ENCODE measurements around the gene SYT7.
A peak's percentile ranks its signal among the peaks of the same experiment; 100 is the strongest.

Gene SYT7

DNA sequence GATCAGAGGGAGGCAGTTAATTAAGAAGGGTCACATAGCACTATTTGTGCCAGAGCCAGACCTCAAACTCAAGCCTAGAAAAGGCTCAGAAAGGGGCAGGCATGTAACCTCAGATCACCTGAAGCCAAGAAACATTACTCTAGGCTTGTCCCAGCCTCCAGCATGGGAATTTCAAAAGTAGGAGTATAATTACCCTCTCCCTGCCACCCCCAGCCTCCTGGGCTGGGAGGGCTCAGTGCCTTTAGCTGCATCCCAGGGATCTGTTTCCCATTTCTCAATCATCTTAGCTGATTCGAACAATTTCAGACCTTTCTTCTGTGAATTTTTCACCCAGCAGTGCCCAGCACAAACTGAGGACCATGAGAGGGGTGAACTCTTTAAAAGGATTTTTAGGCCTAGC is 105.4 kb downstream of the SYT7 start:
- no peak for DNase-seq (ENCODE audit: low spot score)

DNA sequence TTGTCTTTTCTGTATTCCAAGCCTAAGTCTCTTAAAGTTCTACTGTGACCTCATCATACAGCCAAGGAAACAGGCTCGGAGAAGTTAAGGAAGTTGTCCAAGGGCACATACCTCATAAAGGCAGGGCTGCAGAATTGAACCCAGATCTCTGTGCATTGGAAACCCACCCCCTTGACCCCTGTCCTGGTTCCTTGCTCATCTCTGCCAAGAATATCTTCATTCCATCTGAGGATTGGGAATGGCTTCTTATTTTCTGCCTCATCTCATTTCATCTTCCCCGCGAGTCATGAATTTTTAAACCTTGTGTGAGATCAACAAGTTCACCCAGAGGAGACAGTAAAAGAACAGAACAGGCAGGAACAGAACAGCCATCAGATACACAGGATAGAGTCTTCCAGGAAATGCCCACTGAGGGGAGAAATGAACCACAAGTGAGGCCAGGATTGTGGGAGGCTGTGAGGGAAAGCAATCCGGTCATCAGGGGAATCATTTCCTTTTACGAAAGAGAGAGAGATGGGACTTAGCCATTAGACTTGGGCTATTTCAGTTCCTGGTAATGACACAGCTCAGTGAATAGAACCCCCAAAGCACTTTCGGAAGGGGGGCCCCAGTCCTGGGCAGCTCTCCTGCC is 106.7 kb downstream of the SYT7 start:
- DNase-seq (ENCODE audit: low spot score) = no peak

DNA sequence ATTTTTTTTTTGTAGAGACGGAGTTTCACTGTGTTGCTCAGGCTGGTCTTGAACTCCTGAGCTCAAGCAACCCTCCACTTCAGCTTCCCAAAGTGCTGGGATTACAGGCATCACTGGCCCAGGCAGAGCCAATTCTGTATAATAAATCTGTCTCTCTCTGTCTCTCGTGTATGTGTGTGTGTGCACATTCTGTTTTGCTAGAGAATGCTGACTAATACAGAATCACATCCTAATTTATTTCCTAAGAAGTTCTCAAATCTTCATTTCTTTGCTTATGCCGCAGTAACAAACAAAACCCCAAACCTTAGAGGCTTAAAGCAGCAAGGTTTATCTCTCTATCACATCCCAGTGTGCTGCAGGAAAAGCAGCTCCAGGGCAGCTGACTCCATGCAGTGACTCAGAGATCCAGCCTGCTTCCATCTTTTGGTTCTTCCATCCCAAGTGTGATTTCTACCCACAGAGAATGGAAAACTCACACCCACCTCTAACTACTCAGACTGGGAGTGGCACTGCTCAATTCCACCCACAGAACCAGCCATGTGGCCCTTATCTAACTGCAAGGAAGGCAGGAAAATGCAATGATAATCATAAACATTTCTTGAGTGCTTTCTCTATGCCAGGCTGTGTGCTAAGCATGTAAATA is 107.4 kb downstream of the SYT7 start:
- no peak for DNase-seq (ENCODE audit: low spot score)

DNA sequence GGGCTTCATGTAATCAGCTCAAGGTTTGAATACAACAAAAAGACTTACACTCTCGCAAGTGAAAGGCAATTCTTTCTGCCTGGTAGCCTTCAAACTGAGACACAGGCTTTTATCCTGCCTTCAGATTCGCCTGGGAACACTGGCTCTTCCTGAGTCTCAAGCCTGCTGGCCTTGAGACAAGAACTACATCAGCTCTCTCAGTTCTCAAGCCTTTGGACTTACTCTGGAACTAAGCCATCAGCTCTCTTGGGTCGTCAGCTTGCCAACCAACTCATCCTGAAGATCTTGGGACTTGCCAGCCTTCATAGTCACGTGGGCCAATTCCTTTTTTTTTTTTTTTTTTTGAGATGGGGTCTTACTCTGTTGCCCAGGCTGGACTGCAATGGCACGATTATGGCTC is 108.0 kb downstream of the SYT7 start:
- no peak for DNase-seq (ENCODE audit: low spot score)

DNA sequence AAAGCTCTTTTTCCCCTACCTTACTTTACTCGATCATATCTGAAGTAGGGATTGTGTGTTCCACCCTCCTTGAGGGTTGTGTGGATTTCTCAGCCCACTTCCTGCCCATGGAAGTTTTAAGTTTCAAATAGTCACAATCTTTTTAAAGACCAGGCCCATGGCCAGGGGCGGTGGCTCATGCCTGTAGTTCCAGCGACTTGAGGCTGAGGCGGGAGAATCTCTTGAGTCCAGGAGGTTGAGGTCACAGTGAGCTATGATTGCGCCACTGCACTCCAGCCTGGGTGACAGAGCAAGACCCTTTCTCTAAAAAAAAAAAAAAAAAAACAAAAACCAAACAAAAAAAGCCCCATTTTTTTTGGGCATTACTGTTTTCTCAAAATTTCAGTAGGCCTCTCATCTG is 108.6 kb downstream of the SYT7 start:
- no peak for DNase-seq (ENCODE audit: low spot score)

DNA sequence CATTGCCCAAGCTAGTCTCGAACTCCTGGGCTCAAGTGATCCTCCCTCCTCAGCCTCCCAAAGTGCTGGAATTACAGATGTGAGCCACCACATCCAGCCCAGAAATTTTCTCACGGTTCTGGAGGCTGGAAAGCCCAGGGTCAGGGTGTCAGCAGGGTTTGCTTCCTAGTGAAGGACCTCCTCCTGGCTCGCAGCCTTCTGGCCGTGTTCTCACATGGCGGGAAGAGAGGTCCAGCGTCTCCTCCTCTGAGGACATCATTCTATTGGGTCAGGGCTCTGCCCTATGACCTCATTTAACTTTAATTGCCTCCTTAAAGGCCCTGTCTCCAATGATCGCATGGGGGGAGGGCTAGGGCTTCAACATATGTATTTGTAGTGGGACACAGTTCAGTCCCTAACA is 112.9 kb downstream of the SYT7 start:
- no peak for DNase-seq (ENCODE audit: low spot score)

DNA sequence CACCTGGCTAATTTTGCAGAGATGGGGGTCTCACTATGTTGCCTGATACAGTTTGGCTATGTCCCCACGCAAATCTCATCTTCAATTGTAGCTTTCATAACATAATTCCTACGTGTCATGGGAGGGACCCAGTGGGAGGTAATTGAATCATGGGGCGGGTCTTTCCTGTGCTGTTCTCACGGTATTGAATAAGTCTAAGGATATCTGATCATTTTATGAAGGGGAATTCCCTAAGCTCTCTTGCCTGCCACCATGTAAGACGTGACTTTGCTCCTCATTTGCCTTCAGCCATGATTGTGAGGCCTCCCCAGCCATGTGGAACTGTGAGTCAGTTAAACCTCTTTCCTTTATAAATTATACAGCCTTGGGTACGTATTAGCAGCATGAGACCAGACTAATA is 113.3 kb downstream of the SYT7 start:
- peak; percentile 23 for DNase-seq (ENCODE audit: low spot score)
